SK-N-SH (cell line): ENCODE data around the gene EEF1A2.

ENCODE experiments used
- FOXJ3 ChIP-seq: sonication (generic); formaldehyde crosslinking; IDR thresholded peaks from 2 replicates; pipeline ENCODE4 v1.5.1; 2020; ENCODE audit warnings: mild to moderate bottlenecking, missing genetic modification reagents
- GABPA ChIP-seq: IDR thresholded peaks from 2 replicates; pipeline ENCODE4 v1.4.0; 2012; ENCODE audit warnings: low read depth, mild to moderate bottlenecking
- MEF2A ChIP-seq: IDR thresholded peaks from 2 replicates; pipeline ENCODE4 v1.4.0; 2012; ENCODE audit warnings: low read depth, borderline replicate concordance
- RCOR1 ChIP-seq: fragments of 150-350 bp; IDR thresholded peaks from 2 replicates; pipeline ENCODE4 v1.6.1; 2017; ENCODE audit warnings: antibody characterized with exemption, low read length
- SIN3A ChIP-seq: IDR thresholded peaks from 2 replicates; pipeline ENCODE4 v1.6.1; 2012; ENCODE audit warnings: low read depth, mild to moderate bottlenecking, low read length, moderate library complexity, borderline replicate concordance
- TF ChIP-seq, protein P1 (sequence below): fragments of 200-600 bp; sonication (generic); IDR thresholded peaks from 2 replicates; pipeline ENCODE4 v1.6.1; 2017; ENCODE audit warnings: antibody characterized with exemption, mild to moderate bottlenecking, moderate library complexity

- TF ChIP-seq FOXJ3 (CRISPR knock-in tag): no peak
- TF ChIP-seq SIN3A: no peak
- TF ChIP-seq, protein P1, sequence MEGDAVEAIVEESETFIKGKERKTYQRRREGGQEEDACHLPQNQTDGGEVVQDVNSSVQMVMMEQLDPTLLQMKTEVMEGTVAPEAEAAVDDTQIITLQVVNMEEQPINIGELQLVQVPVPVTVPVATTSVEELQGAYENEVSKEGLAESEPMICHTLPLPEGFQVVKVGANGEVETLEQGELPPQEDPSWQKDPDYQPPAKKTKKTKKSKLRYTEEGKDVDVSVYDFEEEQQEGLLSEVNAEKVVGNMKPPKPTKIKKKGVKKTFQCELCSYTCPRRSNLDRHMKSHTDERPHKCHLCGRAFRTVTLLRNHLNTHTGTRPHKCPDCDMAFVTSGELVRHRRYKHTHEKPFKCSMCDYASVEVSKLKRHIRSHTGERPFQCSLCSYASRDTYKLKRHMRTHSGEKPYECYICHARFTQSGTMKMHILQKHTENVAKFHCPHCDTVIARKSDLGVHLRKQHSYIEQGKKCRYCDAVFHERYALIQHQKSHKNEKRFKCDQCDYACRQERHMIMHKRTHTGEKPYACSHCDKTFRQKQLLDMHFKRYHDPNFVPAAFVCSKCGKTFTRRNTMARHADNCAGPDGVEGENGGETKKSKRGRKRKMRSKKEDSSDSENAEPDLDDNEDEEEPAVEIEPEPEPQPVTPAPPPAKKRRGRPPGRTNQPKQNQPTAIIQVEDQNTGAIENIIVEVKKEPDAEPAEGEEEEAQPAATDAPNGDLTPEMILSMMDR: no peak
- TF ChIP-seq RCOR1: no peak
- TF ChIP-seq GABPA: no peak
- no peak for TF ChIP-seq MEF2A
Observed at GRCh38 chr20:63470410-63470809, 28.5 kb downstream of the EEF1A2 start.
